NCI-H2171 treated with DMSO at 0.1 percent for 48 hours (cell line): ENCODE results near the gene PIP5K1C.

ENCODE experiments used
- DNase-seq: peaks from one replicate; lab custom pipeline; 2025; lab: John Stamatoyannopoulos, UW

PIP5K1C gene

GRCh38 chr19:3610745-3611717, 89.2 kb downstream of the PIP5K1C start:
- DNase-seq = no peak

GRCh38 chr19:3609779-3610719, 90.2 kb downstream of the PIP5K1C start:
- no peak for DNase-seq

- DNase-seq = no peak
These were observed 91.4 kb downstream of the PIP5K1C start for GRCh38 chr19:3608750-3609322.

DNA sequence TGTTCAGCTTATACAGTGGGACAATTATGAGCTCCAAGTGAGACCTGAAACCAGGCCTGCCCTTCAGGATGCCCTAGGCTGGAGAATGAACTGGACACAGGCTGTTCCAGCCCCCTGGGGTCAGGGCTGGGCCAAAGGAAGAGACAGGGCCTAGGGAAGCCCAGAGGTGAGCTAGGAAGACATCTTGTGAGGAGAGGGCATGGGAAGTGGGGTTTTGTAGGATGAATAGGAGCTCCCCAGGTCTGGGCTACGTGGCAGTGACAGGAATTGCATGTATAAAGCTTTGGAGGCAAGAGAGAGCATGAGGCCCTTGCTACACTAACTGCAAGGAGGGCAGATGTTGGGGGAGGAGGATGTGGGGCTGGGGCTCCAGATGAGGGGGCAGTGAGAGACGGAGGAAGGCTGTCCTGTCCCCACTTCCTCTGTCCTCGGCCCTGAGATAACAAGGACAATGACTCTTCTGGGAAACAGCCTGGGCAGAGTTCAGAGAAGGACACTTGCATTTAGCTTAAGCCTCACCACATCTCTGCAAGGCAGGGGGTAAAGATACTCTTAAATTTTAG, 92.1 kb downstream of the PIP5K1C start:
- DNase-seq = no peak

DNA sequence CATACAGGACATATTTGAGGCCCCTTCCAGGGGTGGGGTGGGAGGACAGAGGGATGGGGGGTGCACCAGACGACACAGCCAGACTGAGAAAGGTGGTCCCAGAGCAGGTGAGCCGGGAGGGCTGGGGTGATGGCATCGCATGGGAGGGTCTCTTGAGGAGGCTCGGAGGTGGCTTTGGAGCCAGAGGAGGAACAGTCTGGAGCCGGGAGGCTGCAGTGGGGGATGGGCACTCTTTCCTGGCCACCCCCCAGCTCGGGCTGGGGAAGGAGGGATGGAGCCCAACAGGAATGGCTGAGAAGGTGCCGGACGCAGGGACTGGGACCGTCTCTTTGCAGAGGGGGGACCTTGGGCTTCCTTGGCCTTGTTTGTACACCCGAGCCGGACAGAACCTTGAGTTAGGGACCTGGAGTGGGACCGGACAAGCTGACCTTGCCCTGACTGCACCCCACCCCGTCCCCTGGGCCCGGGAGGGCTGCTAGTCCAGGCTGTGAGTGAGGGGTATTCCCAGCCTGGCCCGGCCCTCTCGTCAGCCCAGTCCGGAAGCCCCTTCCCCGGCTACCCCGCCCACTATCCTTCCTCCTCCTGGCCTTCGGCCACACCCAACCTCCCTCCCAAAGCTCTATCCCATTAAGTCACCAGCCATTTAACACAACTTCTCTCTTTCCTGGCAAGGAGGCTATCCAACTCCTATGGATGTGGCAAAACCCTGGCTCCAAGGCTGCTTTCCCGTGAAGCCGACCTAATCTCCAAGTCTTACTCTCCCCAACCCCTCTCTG, 92.8 kb downstream of the PIP5K1C start:
- no peak for DNase-seq

DNA sequence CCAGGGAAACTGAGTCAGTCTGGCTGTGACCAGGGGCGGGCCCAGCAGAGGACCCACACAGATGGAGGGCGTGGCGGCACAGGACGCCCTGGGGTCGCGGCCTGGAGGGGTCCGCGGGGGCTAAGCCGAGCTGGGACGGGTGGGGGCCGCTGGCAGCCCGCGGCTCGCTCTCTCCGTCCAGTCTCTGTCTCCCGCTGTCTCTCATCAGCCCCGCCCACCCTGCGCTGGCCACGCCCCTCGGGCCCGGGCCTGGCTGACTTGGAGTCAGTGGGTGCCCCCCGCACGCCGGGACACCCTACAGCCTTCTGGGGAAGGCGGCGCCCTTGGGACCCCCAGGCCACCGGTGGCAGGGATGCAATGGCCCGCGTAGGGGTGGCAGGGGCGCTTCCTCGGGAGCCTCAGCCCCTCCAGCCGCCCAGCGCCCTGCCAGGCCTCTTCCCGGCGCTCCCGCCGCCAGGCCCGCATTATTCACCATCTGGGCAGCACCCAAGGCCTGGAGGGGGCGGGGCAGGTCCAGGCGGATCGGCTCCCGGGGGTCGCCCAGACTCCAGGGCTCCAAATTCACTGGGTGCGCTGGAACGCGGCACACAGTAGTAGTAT, 93.5 kb downstream of the PIP5K1C start, which contains the start of gene TBXA2R:
TSS of gene TBXA2R (minus strand) at position 186 of the 600 bp plus-strand sequence. CDS start 6,241 bp downstream, outside the sequence.
- DNase-seq = peak; percentile 35

DNA sequence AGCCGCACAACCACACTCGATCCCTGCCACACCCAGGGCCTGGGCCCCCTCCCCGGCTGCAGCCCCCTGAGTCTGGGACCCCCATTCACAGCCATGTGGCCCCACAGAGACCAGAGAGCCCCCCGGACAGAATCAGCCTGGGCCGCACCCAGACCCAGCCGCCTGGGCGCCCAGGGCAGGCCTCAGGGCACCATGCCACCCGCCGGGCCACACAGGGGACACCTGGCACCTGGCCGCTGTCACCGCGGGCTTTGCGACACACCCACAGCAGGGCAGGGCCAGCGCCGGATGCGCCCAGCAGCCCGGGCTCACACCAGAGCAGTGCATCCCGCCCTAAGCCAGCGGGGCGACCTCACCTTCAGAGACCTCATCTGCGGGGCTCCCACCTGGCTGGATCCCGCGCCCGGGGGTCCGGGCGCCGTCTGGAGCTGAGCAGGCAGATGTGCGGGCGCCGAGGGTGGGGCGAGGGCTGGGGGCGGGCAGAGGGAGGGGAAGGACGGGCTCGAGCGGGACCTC, 94.0 kb downstream of the PIP5K1C start:
- peak; percentile 16 for DNase-seq

- peak; percentile 30 for DNase-seq
These were observed 94.5 kb downstream of the PIP5K1C start for GRCh38 chr19:3605770-3606169.

- no peak for DNase-seq
These were observed 94.9 kb downstream of the PIP5K1C start for GRCh38 chr19:3605361-3605760.

- DNase-seq = no peak
These were observed 95.3 kb downstream of the PIP5K1C start for GRCh38 chr19:3604987-3605343.

DNA sequence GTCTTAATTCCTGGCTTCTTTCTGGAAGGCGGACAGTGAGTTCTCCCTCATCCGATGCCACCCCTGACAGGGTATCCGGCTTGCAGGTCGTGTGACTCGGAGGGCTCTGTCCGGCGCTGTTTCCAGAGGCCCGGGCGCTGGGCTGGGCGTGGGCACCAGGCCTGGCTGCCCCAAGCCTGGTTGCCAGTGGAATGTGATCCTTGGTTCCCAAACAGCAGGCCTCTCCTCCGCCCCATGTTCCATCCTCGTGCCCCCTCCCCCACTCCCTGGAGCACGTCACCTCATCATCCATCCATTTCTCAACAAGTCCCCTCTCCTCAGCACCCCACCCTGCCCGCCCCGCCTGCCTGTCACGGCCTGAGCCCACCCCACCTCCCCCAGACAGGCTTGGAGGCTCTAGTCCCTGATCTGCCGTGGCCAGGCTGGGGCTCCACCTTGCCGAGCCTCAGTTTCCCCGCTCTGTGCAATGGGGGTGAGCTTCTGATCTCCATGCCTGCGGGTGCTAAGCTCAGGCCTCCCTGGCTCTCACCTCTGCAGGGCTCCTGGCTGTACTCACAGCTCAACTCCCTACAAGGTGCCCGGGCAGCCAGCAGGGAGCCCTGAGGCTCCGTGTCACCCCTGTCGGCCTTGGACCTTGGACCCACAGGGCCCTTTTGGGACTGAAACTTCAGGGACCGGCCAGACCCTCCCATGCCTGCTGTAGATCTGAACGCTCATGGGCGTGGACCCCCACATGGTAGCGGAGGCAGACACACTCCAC, 95.9 kb downstream of the PIP5K1C start:
- no peak for DNase-seq

DNA sequence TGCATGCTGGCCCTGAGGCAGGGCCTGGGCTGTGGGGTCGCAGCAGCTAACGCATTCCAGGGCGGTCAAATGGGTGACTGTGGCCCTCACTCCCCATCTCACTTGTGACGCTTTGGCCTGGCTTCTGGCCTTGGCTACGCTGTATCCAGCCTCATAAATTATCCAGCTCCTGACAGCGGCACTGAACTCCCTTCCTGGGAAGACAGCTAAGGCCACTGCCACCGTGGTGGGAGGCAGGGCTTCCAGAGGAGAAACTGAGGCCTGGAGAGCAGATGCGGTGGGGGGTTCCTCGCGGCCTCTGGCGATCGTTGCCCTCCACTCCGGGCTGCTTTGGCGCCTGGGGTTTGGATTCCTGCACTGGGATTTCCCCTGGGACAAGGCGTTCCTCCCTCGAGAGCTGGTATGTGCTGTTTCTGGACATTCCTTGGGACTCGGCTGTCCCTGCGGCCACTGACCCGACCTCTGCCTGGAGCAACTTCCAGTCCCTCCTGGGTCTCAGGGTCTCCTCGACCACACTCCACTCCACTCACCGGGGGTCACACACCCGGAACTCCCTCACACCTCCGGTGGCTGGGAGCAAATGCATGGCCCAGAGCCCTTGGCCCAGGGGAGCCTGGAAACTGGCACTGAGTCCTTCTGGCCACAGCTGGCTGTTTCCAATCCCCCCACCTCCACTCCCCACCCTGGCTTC, 97.0 kb downstream of the PIP5K1C start:
- DNase-seq = no peak

DNA sequence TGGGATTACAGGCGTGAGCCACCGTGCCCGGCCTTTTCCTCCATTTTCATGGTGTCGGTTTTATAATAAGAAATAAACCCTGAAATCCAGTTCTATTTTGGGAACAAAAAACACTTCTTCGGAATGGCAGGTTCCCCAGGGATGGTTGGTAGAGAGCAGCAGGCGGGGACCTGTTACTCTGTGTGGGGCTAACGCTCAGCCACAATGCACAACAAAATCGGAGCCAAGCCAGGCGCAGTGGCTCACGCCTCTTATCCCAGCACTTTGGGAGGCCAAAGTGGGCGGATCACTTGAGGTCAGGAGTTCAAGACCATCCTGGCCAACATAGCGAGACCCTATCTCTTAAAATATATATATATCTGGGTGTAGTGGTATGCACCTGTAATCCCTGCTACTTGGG, 99.2 kb downstream of the PIP5K1C start:
- no peak for DNase-seq

DNA sequence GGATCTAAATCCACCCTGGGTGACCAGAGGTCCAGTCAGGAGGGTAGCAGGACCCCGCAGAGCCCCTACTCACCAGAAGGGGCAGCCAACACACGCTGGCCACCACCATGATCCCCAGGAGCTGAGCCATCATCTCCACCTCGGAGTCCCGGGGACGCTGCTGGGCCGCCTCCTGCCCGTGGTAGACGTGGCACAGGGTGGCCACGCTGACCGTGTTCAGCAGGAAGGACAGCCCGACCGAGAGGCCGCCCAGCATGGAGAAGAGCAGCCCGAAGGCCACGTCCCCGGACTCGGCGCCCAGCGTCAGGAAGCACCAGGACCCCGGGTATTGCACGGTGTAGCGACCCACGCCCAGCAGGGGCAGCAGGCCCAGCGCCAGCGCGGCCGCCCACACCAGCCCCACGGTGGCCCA, 100.5 kb downstream of the PIP5K1C start:
- no peak for DNase-seq

- no peak for DNase-seq
These were observed 104.7 kb downstream of the PIP5K1C start for GRCh38 chr19:3595521-3596061.

- no peak for DNase-seq
These were observed 107.1 kb downstream of the PIP5K1C start for GRCh38 chr19:3593156-3593555.

DNA sequence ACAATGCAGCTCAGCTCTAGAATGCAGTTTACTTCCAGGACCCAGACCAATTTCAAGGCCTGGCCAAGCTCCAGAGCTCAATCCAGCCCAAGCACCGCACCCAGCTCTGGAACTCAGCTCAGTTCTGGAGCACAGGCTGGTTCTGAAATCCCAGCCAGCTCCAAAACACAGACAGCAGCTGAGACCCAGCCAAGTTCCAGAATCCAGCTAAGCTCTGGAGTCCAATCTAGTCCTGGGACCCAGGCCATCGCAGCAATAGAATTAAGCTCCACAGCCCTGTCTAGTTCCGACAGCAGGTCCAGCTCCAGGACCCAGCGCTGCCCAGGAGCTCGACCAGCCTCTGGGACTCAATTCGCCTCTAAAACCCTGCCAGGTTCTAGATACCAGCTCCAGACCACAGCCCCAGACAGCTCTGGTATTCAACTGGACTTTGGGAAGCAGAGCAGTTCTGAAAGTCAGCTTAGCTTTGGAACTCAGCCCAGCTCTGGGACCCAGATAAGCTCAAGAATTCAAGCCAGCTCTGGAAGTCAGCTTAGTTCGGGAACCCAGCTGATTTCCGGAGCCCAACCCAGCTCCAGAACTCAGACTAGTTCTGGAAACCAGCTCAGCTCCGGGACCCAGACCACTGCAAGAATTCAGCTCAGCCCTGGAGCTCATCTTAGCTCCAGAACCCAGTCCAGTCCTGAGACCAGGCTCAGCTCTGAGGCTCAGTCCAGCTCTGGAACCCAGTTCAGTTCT, 108.2 kb downstream of the PIP5K1C start:
- DNase-seq = no peak
